Testis (tissue), 2 donors: ENCODE data around the gene GRB14.

Experiments
- CTCF ChIP-seq, 3 experiments: fragments of 450-650 bp in 2 of 3; fragments of 200-600 bp in 1 of 3; sonication (generic) in 1 of 3; IDR thresholded peaks; one replicate each; pipeline ENCODE4 v1.5.1; 2016 to 2019; ENCODE audit warnings: antibody characterized with exemption in 3 of 3, mild to moderate bottlenecking in 2 of 3, moderate library complexity in 1 of 3
- POLR2A ChIP-seq: fragments of 450-650 bp; IDR thresholded peaks from one replicate; pipeline ENCODE4 v1.6.1; 2017; ENCODE audit warnings: antibody characterized with exemption, mild to moderate bottlenecking, moderate library complexity

GRCh38 chr2:164622338-164623106 is 1.2 kb upstream of the GRB14 start:
- TF ChIP-seq CTCF (IDR thresholded peaks at IDR 0.05) (no peak), POLR2A (no peak)
